ENCODE data around the gene TBCD. TPM values are rescaled to one million over a fixed set of nuclear protein-coding genes. Genes with fewer than 3 reads are reported as not detected.

The TBCD gene
- total RNA-seq, 1 donor from 2014 or later, result 31.8 TPM

DNA sequence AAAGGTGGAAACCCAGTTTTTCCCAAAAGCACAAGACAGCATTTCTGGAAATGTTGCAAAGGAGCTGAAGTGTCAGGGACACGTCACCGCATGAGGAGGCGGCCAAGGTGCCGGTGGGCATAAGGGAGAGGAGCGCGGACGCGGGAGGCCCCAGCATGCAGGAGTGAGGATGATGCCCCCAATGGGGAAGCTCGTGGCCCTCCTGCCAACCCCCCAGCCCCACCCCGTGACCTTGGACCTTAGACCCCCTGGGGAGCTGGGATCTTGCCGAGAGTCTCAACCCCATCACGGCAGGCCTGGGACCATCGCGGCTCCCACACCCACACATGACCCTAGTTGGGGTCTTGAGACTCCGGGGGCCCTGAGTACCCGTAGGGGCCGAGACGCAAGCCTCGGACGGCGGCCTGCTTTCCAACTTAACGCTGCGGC is 208.1 kb downstream of the TBCD start:
- H3K27ac ChIP-seq (ENCODE audit: low read depth, low read length), result no peak overlapping the region
- H3K4me1 ChIP-seq (ENCODE audit: insufficient read depth, low read length), result peaks cover 10% of the 10 kb centered on the region
- no peak overlapping the region for H3K4me2 ChIP-seq (ENCODE audit: low read length)
- FAIRE-seq (no peak), DNase-seq (ENCODE audit: low read depth) (no peak)
- no peak overlapping the region for H3K9ac ChIP-seq (ENCODE audit: low read length)
- no peak overlapping the region for H2AFZ ChIP-seq (ENCODE audit: low read depth, low read length)
- H4K20me1 ChIP-seq (ENCODE audit: insufficient read depth, low read length), result no peaks in the 10 kb centered on the region
- no peak overlapping the region for H3K4me3 Mint-ChIP-seq (ENCODE audit: unreplicated experiment)
- no peaks in the 10 kb centered on the region for H3K9me3 ChIP-seq (ENCODE audit: insufficient read depth, low read depth, low read length)
- H3K4me3 ChIP-seq (ENCODE audit: insufficient read depth, low read depth, low read length), result no peak overlapping the region
- peaks cover 4% of the 10 kb centered on the region for H3K36me3 Mint-ChIP-seq (ENCODE audit: low read depth, unreplicated experiment)
- H3K27ac Mint-ChIP-seq (ENCODE audit: unreplicated experiment), result no peak overlapping the region
- H3K9me3 Mint-ChIP-seq (ENCODE audit: unreplicated experiment), result peaks cover 8% of the 10 kb centered on the region
- no peaks in the 10 kb centered on the region for H3K79me2 ChIP-seq (ENCODE audit: insufficient read depth, low read length)
- H3K27me3 ChIP-seq (ENCODE audit: insufficient read depth, low read length), result no peaks in the 10 kb centered on the region
- H3K36me3 ChIP-seq (ENCODE audit: insufficient read depth, low read length), result peaks cover 3% of the 10 kb centered on the region
- no peaks in the 10 kb centered on the region for H3K27me3 Mint-ChIP-seq (ENCODE audit: low read depth, unreplicated experiment)
- TF ChIP-seq CTCF (IDR thresholded peaks at IDR 0.05; ENCODE audit: insufficient read depth, low read depth, low read length) (no peak), EZH2 (IDR thresholded peaks at IDR 0.05; ENCODE audit: insufficient read depth, low read length) (no peak)
- no peaks in the 10 kb centered on the region for H3K4me1 Mint-ChIP-seq (ENCODE audit: low read depth, unreplicated experiment)

GRCh38 chr17:82960419-82961271 is 208.8 kb downstream of the TBCD start:
- no peak overlapping the region for H3K9ac ChIP-seq (ENCODE audit: low read length)
- H4K20me1 ChIP-seq (ENCODE audit: insufficient read depth, low read length), result no peaks in the 10 kb centered on the region
- no peaks in the 10 kb centered on the region for H3K79me2 ChIP-seq (ENCODE audit: insufficient read depth, low read length)
- no peak overlapping the region for H3K4me2 ChIP-seq (ENCODE audit: low read length)
- no peak overlapping the region for H2AFZ ChIP-seq (ENCODE audit: low read depth, low read length)
- H3K27ac ChIP-seq (ENCODE audit: low read depth, low read length), result no peak overlapping the region
- no peak for DNase-seq (ENCODE audit: low read depth)
- H3K4me1 ChIP-seq (ENCODE audit: insufficient read depth, low read length), result peaks cover 10% of the 10 kb centered on the region
- Mint-ChIP-seq H3K4me3 (ENCODE audit: unreplicated experiment) (no peak overlapping the region), H3K27ac (ENCODE audit: unreplicated experiment) (no peak overlapping the region), H3K36me3 (ENCODE audit: low read depth, unreplicated experiment) (peaks cover 2% of the 10 kb centered on the region), H3K4me1 (ENCODE audit: low read depth, unreplicated experiment) (no peaks in the 10 kb centered on the region), H3K9me3 (ENCODE audit: unreplicated experiment) (peaks cover 1% of the 10 kb centered on the region), H3K27me3 (ENCODE audit: low read depth, unreplicated experiment) (no peaks in the 10 kb centered on the region)
- peaks cover 3% of the 10 kb centered on the region for H3K36me3 ChIP-seq (ENCODE audit: insufficient read depth, low read length)
- no peaks in the 10 kb centered on the region for H3K9me3 ChIP-seq (ENCODE audit: insufficient read depth, low read depth, low read length)
- TF ChIP-seq EZH2 (IDR thresholded peaks at IDR 0.05; ENCODE audit: insufficient read depth, low read length) (no peak), CTCF (IDR thresholded peaks at IDR 0.05; ENCODE audit: insufficient read depth, low read depth, low read length) (no peak)
- no peak for FAIRE-seq
- no peak overlapping the region for H3K4me3 ChIP-seq (ENCODE audit: insufficient read depth, low read depth, low read length)
- no peaks in the 10 kb centered on the region for H3K27me3 ChIP-seq (ENCODE audit: insufficient read depth, low read length)
